SH-SY5Y (cell line): ENCODE measurements around the gene GPR152.

Experiments used
- GATA2 ChIP-seq: IDR thresholded peaks from 2 replicates; pipeline ENCODE4 v1.6.1; 2011; ENCODE audit warnings: mild to moderate bottlenecking, low read depth, low read length
- GATA3 ChIP-seq: IDR thresholded peaks from 2 replicates; pipeline ENCODE4 v1.6.1; 2011; ENCODE audit warnings: low read depth, mild to moderate bottlenecking, low read length, moderate library complexity

- TF ChIP-seq GATA3, result no peak
- no peak for TF ChIP-seq GATA2
These were observed 16.4 kb upstream of the GPR152 start, which contains the start of gene TMEM134 for GRCh38 chr11:67468759-67469507.
